Measurements from ENCODE around the gene PGLYRP2.
"Not testable (repeated sequence)": the region's sequence is repeated elsewhere in the genome, so short reads cannot be mapped to it uniquely, and the experiment has no call there.

PGLYRP2 gene, protein sequence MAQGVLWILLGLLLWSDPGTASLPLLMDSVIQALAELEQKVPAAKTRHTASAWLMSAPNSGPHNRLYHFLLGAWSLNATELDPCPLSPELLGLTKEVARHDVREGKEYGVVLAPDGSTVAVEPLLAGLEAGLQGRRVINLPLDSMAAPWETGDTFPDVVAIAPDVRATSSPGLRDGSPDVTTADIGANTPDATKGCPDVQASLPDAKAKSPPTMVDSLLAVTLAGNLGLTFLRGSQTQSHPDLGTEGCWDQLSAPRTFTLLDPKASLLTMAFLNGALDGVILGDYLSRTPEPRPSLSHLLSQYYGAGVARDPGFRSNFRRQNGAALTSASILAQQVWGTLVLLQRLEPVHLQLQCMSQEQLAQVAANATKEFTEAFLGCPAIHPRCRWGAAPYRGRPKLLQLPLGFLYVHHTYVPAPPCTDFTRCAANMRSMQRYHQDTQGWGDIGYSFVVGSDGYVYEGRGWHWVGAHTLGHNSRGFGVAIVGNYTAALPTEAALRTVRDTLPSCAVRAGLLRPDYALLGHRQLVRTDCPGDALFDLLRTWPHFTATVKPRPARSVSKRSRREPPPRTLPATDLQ

DNA sequence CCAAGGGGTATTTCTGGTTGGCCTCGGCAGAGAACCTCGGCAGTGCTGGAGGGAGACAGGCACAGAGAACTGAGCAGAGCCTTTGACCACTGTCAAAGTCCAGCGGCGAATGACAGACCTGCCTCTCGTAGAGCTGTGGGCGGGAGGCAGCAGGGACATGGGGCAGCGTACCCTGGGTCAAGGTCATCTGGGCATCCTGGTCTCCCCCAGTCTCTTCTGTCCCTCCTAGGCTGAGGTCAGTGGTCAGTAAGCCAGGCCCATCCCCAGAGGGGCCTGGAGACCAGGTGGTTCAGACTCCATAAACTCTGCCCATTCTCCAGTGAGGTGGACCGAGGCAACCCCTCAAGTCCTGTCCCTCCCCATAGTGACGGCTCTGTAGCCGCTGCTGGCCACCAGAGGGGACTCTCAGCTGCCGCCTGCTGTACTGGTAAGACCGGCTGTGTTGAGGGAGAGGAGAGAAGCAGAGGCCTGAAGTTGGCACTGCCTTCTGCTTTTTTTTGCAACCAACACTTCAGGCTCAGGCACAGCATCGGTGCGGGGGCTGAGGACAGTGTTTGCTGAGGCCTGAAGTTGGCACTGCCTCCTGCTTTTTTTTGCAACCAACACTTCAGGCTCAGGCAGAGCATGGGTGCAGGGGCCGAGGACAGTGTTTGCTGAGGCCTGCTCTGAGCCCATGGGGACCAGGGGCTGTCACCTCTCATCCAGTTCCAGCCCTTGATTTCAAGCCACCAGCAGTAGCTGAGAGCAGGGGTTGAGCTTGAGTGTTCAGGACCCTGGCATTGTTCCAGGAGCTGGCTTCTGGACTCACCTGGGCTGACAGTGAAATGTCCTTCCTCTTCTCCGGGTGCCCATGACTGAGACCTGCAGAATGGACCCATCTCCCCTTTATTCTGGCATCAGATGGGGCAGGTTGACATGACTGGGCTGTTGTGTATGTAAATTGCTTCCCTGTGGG lies at the start of gene PGLYRP2:
PGLYRP2 (minus strand) TSS at position 111 of the 955 bp plus-strand sequence. CDS start 130 bp downstream, outside the sequence.
- no peak for DNase-seq

DNA sequence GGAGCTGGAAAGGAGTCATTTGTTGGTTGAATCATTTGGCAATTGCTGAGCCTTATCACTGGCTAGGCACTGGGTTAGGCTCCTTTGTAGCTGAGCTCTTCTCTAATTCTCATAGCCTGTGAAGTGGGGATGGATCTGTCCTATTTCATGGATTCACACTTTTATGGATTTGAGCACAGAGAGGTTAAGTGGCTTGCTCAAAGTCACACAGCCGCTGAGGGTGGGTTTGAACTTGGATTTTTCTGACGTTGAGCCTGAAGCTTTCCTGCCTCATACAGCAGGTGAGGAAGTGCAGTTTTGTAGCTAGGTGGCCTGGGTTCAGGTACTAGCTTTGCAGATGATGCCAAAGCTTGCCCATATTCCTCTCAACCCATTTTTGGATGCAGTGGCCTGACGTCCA lies 48.4 kb upstream of the PGLYRP2 start:
- no peak for DNase-seq

DNA sequence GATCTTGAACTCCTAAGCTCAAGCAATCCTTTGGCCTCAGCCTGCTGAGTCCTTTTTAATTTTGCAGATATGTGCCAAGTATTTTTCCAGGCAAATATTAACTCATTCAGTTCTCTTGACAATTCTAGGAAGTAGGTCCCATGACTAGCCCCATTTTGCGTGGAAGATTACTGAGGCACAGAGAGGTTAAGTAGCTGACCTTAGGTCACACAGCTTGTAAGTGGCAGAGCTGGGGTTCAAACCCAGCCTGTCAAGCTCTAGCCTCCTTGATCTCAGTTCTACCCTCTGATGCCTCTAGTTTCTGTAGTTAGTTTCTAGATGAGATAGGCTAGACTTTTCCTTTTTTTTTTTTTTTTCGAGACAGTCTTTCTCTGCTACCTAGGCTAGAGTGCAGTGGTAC lies 47.1 kb upstream of the PGLYRP2 start:
- DNase-seq: no peak

DNA sequence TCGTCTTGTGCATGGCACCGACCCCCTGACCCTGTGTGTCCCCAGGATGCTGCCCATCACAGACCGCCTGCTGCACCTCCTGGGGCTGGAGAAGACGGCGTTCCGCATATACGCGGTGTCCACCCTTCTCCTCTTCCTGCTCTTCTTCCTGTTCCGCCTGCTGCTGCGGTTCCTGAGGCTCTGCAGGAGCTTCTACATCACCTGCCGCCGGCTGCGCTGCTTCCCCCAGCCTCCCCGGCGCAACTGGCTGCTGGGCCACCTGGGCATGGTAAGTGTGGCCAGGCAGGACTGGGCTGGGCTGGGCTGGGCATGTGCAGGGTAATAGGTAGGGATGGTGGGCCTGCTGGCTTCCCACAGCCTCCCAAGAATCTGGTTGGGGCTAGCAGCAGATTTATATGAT lies 46.0 kb upstream of the PGLYRP2 start:
- no peak for DNase-seq

DNA sequence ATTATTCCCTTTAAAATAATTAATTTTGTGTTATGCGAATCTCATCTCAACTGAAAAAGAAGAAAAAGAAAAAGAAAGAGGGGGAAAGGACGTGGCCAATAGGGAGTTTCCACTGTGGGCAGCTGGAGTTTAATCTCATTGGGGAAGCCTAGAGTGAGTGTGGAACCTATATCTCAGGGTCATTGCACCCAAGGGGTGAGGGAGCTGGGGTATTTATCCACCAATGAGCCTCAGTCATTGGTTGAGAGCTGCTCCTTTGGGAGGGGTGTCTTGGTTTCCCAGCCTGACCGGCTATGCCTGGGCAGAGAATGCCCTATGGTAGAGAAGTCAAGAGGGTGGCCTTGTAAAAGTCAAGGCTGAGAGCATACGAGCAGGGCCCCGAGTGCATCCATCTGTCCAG lies 45.5 kb upstream of the PGLYRP2 start:
- DNase-seq: no peak

DNA sequence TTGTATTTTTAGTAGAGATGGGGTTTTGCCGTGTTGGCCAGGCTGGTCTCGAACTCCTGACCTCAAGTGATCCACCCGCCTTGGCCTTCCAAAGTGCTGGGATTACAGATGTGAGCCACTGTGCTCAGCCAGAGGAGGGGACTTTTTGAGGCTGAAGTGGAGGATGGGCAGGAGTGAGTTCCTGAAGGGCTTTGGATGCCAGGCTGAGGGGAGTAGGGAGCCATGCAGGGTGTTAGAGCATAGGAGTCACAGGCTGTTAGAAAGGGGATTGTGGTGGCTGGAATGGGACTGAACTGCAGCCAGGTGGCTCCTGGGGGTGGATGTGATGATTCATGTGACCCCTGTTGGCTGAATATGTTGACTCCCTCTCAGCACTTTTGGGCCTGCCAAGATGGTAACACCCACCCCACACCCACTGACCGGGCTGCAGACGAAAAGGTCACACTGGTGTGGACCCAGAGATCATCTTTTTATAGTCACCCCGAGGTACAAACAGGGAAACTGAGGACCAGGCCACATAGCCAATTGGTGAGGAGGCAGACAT lies 40.2 kb upstream of the PGLYRP2 start:
- no peak for DNase-seq

DNA sequence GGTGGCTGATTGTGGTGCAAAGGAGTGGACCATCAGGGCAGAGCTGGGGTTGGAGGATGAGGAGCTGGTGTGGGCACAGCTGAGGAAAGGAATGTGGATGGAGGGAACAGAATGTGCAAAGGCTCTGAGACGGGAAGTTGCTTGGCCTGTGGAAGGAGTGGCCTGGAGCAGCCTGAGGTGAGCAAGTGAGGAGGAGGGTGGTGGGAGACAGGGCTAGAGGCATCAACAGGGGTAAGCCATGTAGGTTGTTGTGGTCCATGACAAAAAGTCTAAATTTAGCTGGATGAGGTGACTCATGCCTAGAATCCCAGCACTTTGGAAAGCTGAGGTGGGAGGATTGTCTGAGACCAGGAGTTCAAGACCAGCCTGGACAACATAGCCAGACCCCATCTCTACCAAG lies 38.5 kb upstream of the PGLYRP2 start:
- no peak for DNase-seq

DNA sequence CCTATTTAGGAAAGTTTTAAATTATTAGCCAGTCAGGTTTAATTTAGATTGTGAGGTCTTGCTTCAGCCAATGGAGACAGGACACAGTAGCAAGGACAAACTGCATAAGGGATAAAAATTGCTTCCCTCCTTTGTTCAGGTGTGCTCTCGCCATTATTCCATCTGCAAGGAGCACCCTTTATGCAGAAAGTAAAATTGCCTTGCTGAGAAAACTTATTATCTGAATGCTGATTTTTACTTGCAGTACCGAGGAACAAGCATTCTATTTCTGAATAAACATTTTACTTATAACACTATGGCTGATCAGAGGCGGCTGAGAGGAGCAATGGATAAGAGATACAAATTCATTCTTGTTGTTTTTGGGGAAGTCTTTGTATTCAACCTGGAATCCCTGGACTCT lies 37.1 kb upstream of the PGLYRP2 start:
- no peak for DNase-seq

DNA sequence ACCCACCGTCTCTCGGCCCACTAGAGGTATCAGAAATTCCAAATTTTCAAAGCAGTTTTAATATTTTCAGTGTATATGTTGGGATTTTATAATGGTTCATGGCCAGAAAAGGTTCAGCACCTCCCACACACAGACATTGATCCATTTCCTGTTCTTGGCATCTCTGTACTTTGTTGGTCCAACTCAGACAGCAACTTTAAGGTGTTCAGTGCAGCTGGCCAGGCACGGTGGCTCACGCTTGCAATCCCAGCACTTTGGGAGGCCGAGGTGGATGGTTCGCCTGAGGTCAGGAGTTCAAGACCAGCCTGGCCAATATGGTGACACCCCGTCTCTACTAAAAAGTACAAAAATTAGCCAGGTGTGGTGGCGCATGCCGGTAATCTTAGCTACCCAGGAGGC lies 35.9 kb upstream of the PGLYRP2 start:
- not testable (repeated sequence) for DNase-seq

DNA sequence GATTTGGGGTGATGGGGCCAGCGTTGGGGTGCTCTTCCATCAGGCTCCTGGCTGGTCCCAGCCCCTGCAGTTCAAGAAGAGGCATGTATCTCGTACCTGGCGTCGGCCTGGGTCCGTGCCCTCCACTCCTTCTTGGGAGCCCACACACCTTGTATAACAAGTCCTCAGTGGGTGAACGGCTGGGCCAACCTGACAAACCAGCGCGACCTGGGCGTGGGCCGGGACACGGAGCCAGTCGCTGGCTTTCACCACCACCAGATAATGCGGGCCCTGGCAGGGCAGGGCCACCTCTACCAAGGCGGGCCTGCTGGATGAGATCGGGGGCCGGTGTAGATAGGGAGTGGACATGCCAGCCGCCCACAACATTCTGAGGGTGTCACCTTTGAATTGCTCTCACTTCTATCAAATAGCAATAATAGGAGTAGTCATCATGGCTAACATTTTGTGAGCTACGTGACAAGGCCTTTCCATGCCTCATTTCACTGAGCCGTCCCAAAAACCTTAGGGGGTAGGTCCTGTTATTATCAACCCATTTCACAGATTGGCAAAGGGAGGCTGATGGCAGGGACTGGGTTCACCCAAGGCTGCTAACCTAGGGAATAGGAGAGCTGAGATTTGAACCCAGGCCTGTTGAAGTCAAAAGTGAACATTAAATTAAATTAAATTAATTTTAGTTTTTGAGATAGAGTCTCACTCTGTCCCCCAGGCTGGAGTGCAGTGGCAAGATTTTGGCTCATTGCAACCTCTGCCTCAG lies 32.5 kb upstream of the PGLYRP2 start:
- no peak for DNase-seq

DNA sequence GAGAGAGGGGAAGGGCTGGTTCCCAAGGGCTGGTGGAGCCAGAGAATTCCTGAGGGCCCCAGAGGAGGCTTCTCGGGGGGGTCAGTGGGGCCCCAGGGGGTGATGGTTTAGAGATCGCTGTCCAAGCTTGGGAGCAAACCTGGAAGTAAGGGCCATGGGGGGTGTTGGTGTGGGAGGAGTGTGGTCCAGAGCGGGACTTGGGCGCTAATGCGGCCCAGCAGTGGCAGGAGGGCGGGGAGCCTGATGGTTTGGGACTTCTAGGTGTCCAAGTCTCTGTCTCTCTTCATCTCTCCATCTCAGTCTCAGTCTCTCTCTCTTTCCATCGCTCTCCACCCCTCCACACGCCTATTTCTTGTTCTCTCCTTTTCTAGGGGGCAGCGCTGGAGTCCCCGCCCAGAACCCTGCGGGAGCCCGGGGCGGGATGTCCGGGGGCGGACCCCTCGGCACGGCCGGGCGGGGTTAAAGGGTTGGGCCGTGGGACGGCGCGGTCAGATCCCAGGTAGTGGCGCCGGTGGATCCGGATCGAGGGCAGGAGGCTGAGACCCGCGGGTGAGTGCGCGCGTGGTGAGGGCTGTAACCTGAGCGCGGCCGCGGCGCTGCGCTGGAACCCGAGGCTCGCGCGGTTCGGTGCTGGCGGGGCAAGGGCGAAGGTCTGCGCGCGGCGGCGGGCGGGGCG lies 28.9 kb upstream of the PGLYRP2 start, which contains the start of gene CYP4F22:
CYP4F22 (plus strand) TSS at position 491 of the 676 bp plus-strand sequence. CDS start 16,812 bp downstream, outside the sequence.
- peak; percentile 64 for DNase-seq

DNA sequence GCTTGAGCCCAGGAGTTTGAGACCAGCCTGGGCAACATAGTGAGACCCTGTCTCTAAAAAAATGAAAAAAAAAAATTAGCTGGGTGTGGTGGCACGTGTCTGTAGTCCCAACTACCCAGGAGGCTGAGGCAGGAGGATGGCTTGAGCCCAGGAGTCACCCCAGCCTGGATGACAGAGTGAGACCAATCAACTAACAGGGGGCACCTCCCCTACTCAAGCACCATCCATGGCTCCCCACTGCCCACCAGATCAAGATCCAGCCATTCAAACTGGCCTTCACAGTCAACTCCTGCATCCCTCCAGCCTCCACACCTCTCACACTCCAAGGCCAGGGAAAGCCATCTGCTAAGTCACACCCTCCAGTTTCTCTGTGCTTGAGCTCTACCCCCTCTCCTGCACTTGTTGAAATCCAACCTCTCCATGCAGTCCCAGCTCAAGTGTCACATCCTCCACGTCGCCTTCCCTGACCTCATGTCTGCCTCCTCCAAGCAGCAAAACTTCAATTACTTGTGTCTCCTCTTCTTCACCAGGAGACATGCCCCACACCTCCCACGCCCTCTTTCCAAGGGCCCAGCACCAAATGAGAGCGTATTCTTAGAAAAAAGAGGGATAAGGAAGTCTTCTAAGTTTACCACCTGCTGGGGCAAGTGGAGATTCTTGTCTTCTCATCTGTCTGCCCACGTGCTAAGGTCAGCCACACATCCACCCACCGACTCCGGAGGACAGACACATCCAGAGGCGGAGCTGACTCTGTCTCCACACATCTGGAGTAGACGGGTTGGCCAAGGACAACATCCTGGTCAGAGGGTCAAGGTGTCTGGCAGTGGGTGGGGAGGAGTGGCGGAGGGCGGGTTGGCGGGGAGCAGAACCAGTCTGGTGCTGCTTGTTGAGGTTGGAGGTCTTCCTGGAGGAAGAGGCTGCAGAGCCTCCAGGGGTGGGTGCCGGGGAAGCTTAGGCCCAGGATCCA lies 28.1 kb upstream of the PGLYRP2 start:
- DNase-seq: no peak

DNA sequence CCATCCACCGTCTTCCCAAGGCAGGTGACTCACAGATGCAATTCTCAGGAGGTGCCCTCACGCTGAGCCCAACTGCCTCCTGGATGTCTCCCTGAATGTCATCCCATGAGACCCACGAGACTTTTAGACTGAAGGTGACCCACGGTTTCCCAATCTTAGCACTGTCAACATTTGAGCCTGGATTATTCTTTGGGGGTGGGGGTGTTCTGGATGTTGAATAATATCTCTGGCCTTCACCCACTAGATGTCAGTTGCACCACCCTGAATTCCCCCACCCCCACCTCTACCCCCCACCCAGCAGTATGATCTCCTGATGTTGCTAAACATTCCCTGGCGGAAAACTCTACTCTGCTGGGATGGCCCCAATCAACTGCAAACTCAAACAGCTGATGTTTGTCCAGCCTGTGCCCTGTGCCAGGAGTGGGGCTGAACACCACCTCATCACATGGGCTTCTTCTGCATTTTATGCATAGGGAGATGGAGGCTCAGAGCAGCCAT lies 26.8 kb upstream of the PGLYRP2 start:
- no peak for DNase-seq

DNA sequence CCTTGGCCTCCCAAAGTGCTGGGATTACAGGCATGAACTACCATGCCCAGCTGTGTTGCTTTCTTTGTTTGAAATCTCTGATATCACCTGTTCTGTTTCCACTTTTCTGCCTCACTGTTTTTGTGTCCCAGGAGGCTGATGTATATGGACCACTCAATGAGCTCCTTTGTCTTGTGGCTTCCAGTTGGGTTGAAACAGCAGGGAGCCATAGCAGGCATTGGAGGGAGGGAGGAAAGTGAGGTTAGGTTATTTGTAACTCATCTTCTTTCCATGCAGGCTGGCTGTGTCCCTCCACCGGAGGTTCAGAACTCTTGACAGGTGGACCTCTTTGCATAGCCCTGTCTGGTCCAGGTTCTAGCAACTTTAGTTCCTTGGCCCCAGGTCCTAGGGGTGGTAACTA lies 23.0 kb upstream of the PGLYRP2 start:
- DNase-seq: no peak

DNA sequence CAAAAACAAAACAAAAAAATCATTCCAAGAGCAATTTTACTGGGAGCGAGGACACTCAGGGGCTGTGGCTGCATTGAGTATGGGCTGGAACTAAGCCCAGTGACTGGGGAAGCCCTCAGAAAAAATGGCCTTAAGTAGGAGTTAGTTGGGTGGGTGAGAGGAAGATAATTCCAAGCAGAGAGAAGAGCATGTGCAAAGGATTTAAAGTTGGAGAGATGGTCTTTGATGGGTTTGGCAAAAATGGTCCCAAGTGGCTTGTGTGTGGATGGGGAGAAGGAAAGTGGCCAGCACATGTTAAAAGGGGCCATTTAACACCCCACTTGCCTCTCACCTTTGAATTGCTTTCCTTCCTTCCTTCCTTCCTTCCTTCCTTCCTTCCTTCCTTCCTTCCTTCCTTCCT lies 22.3 kb upstream of the PGLYRP2 start:
- no peak for DNase-seq

DNA sequence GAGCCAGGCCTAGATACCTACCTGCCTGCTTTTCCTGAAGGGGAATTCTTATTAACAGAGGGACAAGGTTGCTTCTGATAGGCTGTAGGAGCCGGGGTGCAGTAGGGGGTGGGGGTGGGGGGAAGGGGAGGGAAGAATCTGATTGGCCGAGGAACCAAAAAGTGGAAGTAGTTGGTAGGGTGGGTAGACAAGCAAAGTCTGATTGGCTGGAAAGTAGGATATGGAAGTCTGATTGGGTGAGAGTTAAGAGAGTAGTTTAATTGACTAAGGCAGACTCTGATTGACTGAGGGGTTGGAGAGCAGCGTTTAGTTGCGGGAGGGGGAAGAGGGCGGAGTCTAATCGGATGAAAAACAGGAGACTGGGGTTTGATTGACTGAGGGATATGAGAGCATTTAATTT lies 19.6 kb upstream of the PGLYRP2 start:
- DNase-seq: no peak

DNA sequence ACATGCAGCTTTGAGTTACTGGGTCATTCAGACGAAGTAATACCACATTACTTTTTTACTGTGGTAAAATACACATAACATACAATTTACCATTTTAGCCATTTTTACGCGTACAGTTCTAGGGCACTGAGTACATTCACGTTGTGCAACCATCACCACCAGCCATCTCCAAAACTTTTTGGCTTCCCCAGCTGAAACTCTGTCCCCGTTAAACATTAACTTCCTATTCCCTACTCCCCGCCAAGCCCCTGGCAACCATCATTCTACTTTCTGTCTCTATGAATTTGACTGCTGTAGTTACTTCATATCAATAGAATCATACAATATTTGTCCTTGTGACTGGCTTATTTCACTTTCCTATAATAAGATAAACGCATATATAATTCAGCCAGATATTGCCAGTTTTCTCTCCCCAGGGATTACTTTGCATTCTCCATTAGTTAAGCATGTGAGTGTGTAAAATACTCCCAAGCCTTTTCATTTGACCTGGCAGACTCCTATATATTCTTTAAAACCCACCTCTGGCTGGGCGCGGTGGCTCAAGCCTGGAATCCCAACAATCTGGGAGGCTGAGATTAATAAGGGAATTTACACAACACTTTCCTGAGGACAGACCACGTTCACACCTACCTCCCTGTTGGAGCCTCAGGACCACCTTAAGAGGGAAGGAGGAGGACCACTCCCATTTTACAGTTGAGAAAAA lies 19.0 kb upstream of the PGLYRP2 start:
- DNase-seq: no peak

DNA sequence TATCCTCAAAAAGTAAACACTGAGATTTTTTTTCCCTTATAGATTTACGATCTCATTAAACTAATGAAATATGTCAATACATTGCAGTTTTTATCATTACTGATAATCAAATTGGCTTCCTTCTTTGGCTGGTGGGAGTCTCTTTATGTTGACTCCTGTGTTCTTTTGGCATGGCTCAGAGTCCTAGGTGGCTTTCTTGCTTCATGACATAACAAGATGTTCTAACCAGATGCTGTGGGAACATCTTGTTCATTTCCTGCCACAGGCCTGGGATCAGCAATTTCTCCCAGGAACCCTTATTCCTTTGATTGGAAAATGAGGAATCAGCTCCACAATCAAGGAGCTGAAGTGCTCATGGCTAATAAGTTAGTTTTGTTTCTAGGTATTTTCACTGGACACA lies 15.8 kb upstream of the PGLYRP2 start:
- no peak for DNase-seq

DNA sequence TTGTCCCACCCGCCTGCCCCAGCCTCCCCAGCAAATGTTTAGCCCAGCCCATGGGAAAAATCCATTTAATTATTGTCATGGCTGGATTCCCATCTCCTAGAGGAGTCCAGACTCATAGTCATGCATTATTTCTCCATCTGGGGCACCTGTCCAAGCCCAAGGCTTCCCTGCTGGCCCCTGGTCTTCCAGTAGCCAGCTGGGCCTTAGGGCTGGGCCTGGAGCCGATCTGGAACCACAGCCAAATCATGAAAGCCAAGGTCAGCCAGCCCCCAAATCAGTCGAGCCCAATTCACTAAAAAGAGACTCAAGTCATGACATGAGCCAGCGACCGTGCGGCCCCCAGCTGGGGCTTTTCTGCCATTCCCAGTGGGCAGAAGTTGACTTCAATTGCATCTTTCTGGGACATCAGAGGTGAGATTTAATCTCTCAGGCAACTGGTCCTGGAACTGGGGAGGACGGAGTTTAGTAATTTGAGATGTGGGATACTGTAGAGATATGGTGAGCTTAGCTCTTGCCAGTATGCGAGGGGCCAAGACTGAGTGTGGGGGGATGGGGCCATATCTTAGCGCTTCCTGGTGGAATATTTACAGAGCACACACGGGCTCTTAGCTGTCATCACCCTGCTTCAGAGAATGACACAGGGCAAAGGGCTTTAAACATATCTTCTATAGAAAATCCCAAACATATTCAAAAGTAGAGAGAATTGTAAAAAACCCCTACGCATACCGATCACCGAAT lies 9.4 kb upstream of the PGLYRP2 start:
- no peak for DNase-seq

Data from activated CD8-positive, alpha-beta memory T cell treated with anti-CD3 and anti-CD28 coated beads, Interleukin-2, amount 50 U/mL, for 48 hours (primary cell).